K562 (cell line): ENCODE results near the gene PLEKHN1. TPM values are rescaled to one million over a fixed set of nuclear protein-coding genes. Genes with fewer than 3 reads are reported as not detected.

Experiments used
- EHMT2 ChIP-seq: fragments of 450-650 bp; IDR thresholded peaks from 2 replicates; pipeline ENCODE4 v1.6.1; 2018; ENCODE audit warnings: antibody characterized with exemption
- ETV6 ChIP-seq, 3 experiments: fragments of 150-350 bp in 1 of 3; sonication (generic) in 1 of 3; formaldehyde crosslinking in 1 of 3; IDR thresholded peaks; 2 replicates each; pipeline versions ENCODE4 v1.6.1 to v1.8.0; 2014 to 2022; ENCODE audit warnings: borderline replicate concordance in 2 of 3, low read depth in 2 of 3, antibody characterized with exemption in 1 of 3, low read length in 1 of 3, mild to moderate bottlenecking in 1 of 3, missing genetic modification reagents in 1 of 3
- HLTF ChIP-seq: fragments of 450-650 bp; IDR thresholded peaks from 2 replicates; pipeline ENCODE4 v1.6.1; 2016
- KLF6 ChIP-seq: fragments of 250-450 bp; sonication (Bioruptor Pico); IDR thresholded peaks from 2 replicates; pipeline ENCODE4 v1.4.0; 2020; ENCODE audit warnings: mild to moderate bottlenecking, moderate library complexity, borderline replicate concordance
- LARP7 ChIP-seq: fragments of 450-650 bp; IDR thresholded peaks from 2 replicates; pipeline ENCODE4 v1.6.1; 2016
- MEF2A ChIP-seq: IDR thresholded peaks from 2 replicates; pipeline ENCODE4 v1.6.1; 2011; ENCODE audit warnings: low read depth, mild to moderate bottlenecking, low read length, moderate library complexity; ENCODE audit not compliant: control insufficient read depth
- NFRKB ChIP-seq: fragments of 450-650 bp; IDR thresholded peaks from 2 replicates; pipeline ENCODE4 v1.6.1; 2016; ENCODE audit warnings: low read depth
- PRPF4 ChIP-seq: fragments of 200-400 bp; formaldehyde crosslinking; IDR thresholded peaks from one replicate; pipeline ENCODE4 v1.6.1; 2017; ENCODE audit warnings: low read length, low read depth, mild to moderate bottlenecking; ENCODE audit not compliant: insufficient read depth, poor library complexity, severe bottlenecking
- RHOXF2B ChIP-seq: fragments of 250-450 bp; sonication (Bioruptor Pico); conservative IDR thresholded peaks from 2 replicates; pipeline ENCODE4 v1.5.1; 2021
- SIN3A ChIP-seq, 2 experiments: fragments of 150-350 bp in 1 of 2; IDR thresholded peaks; 2 replicates each; pipeline ENCODE4 v1.6.1; 2011 to 2016; ENCODE audit warnings: borderline replicate concordance in 2 of 2, low read depth in 2 of 2, low read length in 2 of 2, mild to moderate bottlenecking in 2 of 2, moderate library complexity in 2 of 2; ENCODE audit not compliant: control insufficient read depth in 1 of 2
- SP1 ChIP-seq: sonication (generic); formaldehyde crosslinking; IDR thresholded peaks from 2 replicates; pipeline ENCODE4 v1.8.1; 2022; ENCODE audit warnings: mild to moderate bottlenecking, missing genetic modification reagents
- polyA plus RNA-seq, 8 experiments: library from polyadenylated mRNA; depleted of rRNA in 4 of 8; stranded (reverse) in 5 of 8; unstranded in 3 of 8; fragments of >200 nt; fragmentation: Nextera tagmentation in 2 of 8; fragmentation: Illumina TruSeq in 1 of 8; extraction: Ambion mirVana in 2 of 8; extraction: Trizol in 1 of 8; gene quantifications; 2 replicates each; pipeline versions ENCODE4 v1.2.1 to v1.2.3, GENCODE V29; 2011 to 2014; ENCODE audit warnings: inconsistent platforms in 1 of 8, missing spikeins in 1 of 8
- total RNA-seq, 7 experiments: library from RNA; depleted of rRNA in 6 of 7; stranded (reverse); fragments of >200 nt in 6 of 7; fragmentation: Illumina TruSeq in 2 of 7; extraction: Trizol in 2 of 7; gene quantifications; 2 replicates each; pipeline versions ENCODE4 v1.2.1 to v1.2.3, GENCODE V29; 2011 to 2021; ENCODE audit warnings: low replicate concordance in 1 of 7
- TF ChIP-seq, protein P1 (sequence below): fragments of 450-650 bp; IDR thresholded peaks from 2 replicates; pipeline ENCODE4 v1.6.1; 2016; ENCODE audit warnings: low read depth, mild to moderate bottlenecking, moderate library complexity
- TF ChIP-seq, protein P2 (sequence below): fragments of 250-450 bp; sonication (Bioruptor Pico); IDR thresholded peaks from 2 replicates; pipeline ENCODE4 v1.5.0; 2020; ENCODE audit warnings: mild to moderate bottlenecking, borderline replicate concordance
- TF ChIP-seq, protein P3 (sequence below), 2 experiments: fragments of 450-650 bp in 1 of 2; sonication (generic) in 1 of 2; formaldehyde crosslinking in 1 of 2; IDR thresholded peaks; 2 replicates each; pipeline versions ENCODE4 v1.7.1 to v1.9.0; 2016 to 2022; ENCODE audit warnings: inconsistent platforms in 1 of 2, mild to moderate bottlenecking in 1 of 2, missing genetic modification reagents in 1 of 2

Gene PLEKHN1
- total and polyA plus RNA-seq, 9 of the 15 experiments (the other 6 are each of a cell fraction or from before 2014, with no cell fraction given): 0.07 to 1.5 (median 0.13) TPM; not detected in 2

DNA sequence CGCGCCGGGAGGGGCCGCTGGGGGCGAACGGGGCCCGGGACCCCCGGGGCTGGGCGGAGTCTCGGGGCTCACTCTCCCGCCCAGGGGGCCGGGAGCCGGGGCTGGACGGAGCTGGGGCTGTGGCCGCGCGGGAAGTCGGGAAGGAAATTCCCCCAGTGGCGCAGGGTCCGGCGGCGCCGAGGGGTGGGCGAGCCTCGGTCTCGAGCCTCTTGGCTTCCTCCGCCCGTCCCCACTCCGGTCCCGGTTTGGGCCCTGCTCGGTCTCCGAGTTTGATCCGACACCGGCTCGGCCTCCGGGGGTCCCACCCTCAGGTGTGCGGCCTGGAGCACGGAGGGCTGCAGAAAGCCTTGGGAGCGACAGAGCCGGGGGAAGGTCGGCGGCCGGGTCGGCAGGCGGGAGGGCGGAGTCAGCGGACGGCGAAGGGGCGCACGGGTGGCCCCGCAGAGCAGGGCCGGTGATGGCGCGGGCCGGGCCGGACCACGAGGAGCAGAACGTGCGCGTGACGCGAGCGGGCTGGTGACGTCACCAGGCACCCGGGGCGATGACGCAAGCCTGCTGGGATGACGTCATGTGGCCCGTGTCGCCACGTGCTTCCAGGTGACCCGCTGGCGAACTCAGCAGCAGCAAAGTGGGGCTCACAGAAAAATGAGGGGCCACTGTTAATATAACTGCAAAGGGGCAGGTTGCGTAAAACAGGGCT, 34.2 kb downstream of the PLEKHN1 start (continued):
- TF ChIP-seq, protein P1, sequence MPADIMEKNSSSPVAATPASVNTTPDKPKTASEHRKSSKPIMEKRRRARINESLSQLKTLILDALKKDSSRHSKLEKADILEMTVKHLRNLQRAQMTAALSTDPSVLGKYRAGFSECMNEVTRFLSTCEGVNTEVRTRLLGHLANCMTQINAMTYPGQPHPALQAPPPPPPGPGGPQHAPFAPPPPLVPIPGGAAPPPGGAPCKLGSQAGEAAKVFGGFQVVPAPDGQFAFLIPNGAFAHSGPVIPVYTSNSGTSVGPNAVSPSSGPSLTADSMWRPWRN: peak; percentile 35; the same call in 1 of the 2 replicates
- TF ChIP-seq, protein P2, sequence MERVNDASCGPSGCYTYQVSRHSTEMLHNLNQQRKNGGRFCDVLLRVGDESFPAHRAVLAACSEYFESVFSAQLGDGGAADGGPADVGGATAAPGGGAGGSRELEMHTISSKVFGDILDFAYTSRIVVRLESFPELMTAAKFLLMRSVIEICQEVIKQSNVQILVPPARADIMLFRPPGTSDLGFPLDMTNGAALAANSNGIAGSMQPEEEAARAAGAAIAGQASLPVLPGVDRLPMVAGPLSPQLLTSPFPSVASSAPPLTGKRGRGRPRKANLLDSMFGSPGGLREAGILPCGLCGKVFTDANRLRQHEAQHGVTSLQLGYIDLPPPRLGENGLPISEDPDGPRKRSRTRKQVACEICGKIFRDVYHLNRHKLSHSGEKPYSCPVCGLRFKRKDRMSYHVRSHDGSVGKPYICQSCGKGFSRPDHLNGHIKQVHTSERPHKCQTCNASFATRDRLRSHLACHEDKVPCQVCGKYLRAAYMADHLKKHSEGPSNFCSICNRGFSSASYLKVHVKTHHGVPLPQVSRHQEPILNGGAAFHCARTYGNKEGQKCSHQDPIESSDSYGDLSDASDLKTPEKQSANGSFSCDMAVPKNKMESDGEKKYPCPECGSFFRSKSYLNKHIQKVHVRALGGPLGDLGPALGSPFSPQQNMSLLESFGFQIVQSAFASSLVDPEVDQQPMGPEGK (CRISPR knock-in tag): no peak
- no peak for TF ChIP-seq LARP7
- TF ChIP-seq NFRKB: no peak; the same call in 1 of the 2 replicates
- TF ChIP-seq RHOXF2B (CRISPR knock-in tag): 0 out of 2 replicates have a peak, but pooled peaks have one; percentile 72
- no peak for TF ChIP-seq EHMT2
- peak in 1 of 2 experiments; percentile 45; a peak in 1 of 4 replicates for TF ChIP-seq ETV6 (IDR thresholded peaks at IDR 0.05; ENCODE audit: borderline replicate concordance in 1 of 2, low read depth in 2 of 2, low read length in 1 of 2)
- peak; percentile 97 for TF ChIP-seq ETV6 (CRISPR knock-in tag; IDR thresholded peaks at IDR 0.05; ENCODE audit: borderline replicate concordance)
- no peak for TF ChIP-seq MEF2A
- no peak for TF ChIP-seq KLF6
- TF ChIP-seq PRPF4: peak; percentile 79
- TF ChIP-seq, protein P3, sequence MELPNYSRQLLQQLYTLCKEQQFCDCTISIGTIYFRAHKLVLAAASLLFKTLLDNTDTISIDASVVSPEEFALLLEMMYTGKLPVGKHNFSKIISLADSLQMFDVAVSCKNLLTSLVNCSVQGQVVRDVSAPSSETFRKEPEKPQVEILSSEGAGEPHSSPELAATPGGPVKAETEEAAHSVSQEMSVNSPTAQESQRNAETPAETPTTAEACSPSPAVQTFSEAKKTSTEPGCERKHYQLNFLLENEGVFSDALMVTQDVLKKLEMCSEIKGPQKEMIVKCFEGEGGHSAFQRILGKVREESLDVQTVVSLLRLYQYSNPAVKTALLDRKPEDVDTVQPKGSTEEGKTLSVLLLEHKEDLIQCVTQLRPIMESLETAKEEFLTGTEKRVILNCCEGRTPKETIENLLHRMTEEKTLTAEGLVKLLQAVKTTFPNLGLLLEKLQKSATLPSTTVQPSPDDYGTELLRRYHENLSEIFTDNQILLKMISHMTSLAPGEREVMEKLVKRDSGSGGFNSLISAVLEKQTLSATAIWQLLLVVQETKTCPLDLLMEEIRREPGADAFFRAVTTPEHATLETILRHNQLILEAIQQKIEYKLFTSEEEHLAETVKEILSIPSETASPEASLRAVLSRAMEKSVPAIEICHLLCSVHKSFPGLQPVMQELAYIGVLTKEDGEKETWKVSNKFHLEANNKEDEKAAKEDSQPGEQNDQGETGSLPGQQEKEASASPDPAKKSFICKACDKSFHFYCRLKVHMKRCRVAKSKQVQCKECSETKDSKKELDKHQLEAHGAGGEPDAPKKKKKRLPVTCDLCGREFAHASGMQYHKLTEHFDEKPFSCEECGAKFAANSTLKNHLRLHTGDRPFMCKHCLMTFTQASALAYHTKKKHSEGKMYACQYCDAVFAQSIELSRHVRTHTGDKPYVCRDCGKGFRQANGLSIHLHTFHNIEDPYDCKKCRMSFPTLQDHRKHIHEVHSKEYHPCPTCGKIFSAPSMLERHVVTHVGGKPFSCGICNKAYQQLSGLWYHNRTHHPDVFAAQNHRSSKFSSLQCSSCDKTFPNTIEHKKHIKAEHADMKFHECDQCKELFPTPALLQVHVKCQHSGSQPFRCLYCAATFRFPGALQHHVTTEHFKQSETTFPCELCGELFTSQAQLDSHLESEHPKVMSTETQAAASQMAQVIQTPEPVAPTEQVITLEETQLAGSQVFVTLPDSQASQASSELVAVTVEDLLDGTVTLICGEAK (IDR thresholded peaks at IDR 0.05): peak; percentile 34; the same call in 1 of the 2 replicates
- TF ChIP-seq, protein P3 (CRISPR knock-in tag; IDR thresholded peaks at IDR 0.05): peak; percentile 76
- peak; percentile 95 for TF ChIP-seq SP1
- peak; percentile 86; the same call in 1 of the 2 replicates for TF ChIP-seq HLTF
- TF ChIP-seq SIN3A (IDR thresholded peaks at IDR 0.05; ENCODE audit: borderline replicate concordance in 2 of 2, control insufficient read depth in 1 of 2, low read depth in 2 of 2, low read length in 2 of 2): peak in 1 of 2 experiments; percentile 35; a peak in 1 of 4 replicates
